Testis (tissue), 3 donors: ENCODE measurements around the gene DCP1A. TPM values are rescaled to one million over a fixed set of nuclear protein-coding genes. Genes with fewer than 3 reads are reported as not detected.

Experiments used
- DNase-seq: peaks from one replicate; pipeline ENCODE4 v3.0.0-alpha.2; 2019
- H3K27ac ChIP-seq, 2 donors: fragments of 200-600 bp; sonication (generic); one replicate each; pipeline ENCODE4 v1.5.1; 2019
- H3K27me3 ChIP-seq: fragments of 200-600 bp; sonication (generic); one replicate; pipeline ENCODE4 v1.5.1; 2019
- H3K36me3 ChIP-seq: fragments of 200-600 bp; sonication (generic); one replicate; pipeline ENCODE4 v1.5.1; 2017; ENCODE audit warnings: low read depth; ENCODE audit errors: missing control alignments
- H3K4me1 ChIP-seq: fragments of 200-600 bp; sonication (generic); one replicate; pipeline ENCODE4 v1.5.1; 2019
- H3K4me3 ChIP-seq, 2 donors: fragments of 200-600 bp; sonication (generic); one replicate each; pipeline ENCODE4 v1.5.1; 2017 to 2019
- H3K9me3 ChIP-seq: fragments of 200-600 bp; sonication (generic); one replicate; pipeline ENCODE4 v1.5.1; 2017
- CTCF ChIP-seq, 3 experiments: fragments of 450-650 bp in 2 of 3; fragments of 200-600 bp in 1 of 3; sonication (generic) in 1 of 3; IDR thresholded peaks; one replicate each; pipeline ENCODE4 v1.5.1; 2016 to 2019; ENCODE audit warnings: antibody characterized with exemption in 3 of 3, mild to moderate bottlenecking in 2 of 3, moderate library complexity in 1 of 3
- POLR2A ChIP-seq: fragments of 450-650 bp; IDR thresholded peaks from one replicate; pipeline ENCODE4 v1.6.1; 2017; ENCODE audit warnings: antibody characterized with exemption, mild to moderate bottlenecking, moderate library complexity
- WGBS, 2 donors: methylation state at CpG; one replicate each; pipeline ENCODE4 v1.1.5; 2018; 5-methylcytosine and 5-hydroxymethylcytosine counted together
- intact Hi-C: fragments of 100-400 bp; cut with DNase I; formaldehyde crosslinking; loops from one replicate; pipeline ENCODE4 v1.15.1; 2023; ENCODE audit warnings: low total_unique reads
- polyA plus RNA-seq: library from polyadenylated mRNA; stranded (reverse); fragments of 350-450 nt; fragmentation: Illumina TruSeq; extraction: RNeasy Lipid Tissue Mini Kit (QIAGEN cat#74804); gene quantifications from one replicate; pipeline ENCODE4 v1.2.3, GENCODE V29; 2014; ENCODE audit warnings: low read depth, low replicate concordance; ENCODE audit not compliant: insufficient read depth
- total RNA-seq, 2 donors: library from RNA; depleted of rRNA; stranded (reverse); fragments of >200 nt; gene quantifications; one replicate each; pipeline ENCODE4 v1.2.3, GENCODE V29; 2016

DCP1A gene
- total and polyA plus RNA-seq, 3 donors from 2014 or later, result 20.9 to 35.6 (median 31.3) TPM

DNA sequence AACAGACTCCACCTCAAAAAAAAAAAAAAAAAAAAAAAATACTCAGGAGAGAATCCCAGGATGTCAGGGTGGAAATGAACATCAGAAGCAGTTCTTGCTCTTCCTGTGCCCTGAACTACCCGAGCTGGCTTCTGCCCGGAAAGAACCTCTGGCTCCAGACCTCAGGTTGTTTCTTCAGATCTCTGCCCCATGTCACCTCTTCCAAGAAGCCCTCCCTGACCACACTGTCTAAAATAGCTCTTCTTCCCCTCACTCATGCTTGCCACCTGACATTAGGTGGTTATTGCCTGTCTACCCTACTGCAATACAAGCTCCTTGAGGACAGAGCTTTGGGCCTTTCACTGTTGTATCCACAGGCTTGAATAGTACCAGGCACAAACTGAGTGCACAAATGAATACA lies 99.7 kb downstream of the DCP1A start:
- Histone ChIP-seq H3K36me3 (no peaks in the 10 kb centered on the region), H3K4me1 (peaks cover 25% of the 10 kb centered on the region), H3K9me3 (no peaks in the 10 kb centered on the region), H3K4me3 (no peak overlapping the region), H3K27me3 (no peaks in the 10 kb centered on the region), H3K27ac (no peak overlapping the region)
- no peak for TF ChIP-seq CTCF (IDR thresholded peaks at IDR 0.05)
- TF ChIP-seq POLR2A, result no peak
- DNase-seq, result no peak
- intact Hi-C loops, result no loop called here
- 80 to 89% methylated on average over 2 of the region's 2 CpGs for WGBS, 2 donors

- Histone ChIP-seq H3K36me3 (no peaks in the 10 kb centered on the region), H3K4me1 (peaks cover 21% of the 10 kb centered on the region), H3K9me3 (no peaks in the 10 kb centered on the region), H3K27ac (no peak overlapping the region), H3K4me3 (no peak overlapping the region), H3K27me3 (no peaks in the 10 kb centered on the region)
- intact Hi-C loops, result no loop called here
- 67 to 79% methylated on average over 1 to 8 of the region's 8 CpGs for WGBS, 2 donors
- no peak for TF ChIP-seq CTCF (IDR thresholded peaks at IDR 0.05)
- TF ChIP-seq POLR2A, result no peak
- no peak for DNase-seq
Measured at GRCh38 chr3:53244271-53244670, 103.1 kb downstream of the DCP1A start.

GRCh38 chr3:53243785-53244184 lies 103.6 kb downstream of the DCP1A start:
- TF ChIP-seq CTCF (IDR thresholded peaks at IDR 0.05) (no peak), POLR2A (no peak)
- Histone ChIP-seq H3K4me3 (no peak overlapping the region), H3K4me1 (peaks cover 21% of the 10 kb centered on the region), H3K9me3 (no peaks in the 10 kb centered on the region), H3K27ac (no peak overlapping the region), H3K27me3 (no peaks in the 10 kb centered on the region), H3K36me3 (no peaks in the 10 kb centered on the region)
- DNase-seq, result no peak
- intact Hi-C loops, result no loop called here
- 72 to 84% methylated on average over 8 of the region's 8 CpGs for WGBS, 2 donors

DNA sequence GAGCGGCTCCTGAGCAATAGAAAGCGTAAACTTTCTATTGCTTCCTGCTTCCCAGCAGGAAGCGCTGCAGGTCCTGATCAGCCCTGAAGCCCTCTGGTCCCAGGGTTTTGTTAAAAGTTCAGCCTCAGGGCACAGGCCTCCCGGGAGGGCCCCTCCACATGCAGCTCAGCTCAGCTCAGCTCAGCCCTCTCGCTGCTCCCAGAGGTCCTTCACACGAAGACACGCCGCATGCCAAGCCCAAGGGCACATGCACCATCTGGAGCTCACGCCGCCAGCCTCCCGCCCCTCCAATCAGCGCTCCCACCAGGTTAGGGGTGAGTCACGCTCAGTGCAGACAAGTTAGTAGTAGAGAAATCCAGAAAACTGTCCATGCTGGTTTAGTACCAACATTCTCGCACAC lies 104.2 kb downstream of the DCP1A start:
- Histone ChIP-seq H3K27me3 (no peaks in the 10 kb centered on the region), H3K4me3 (no peak overlapping the region), H3K9me3 (no peaks in the 10 kb centered on the region), H3K4me1 (peaks cover 21% of the 10 kb centered on the region), H3K27ac (no peak overlapping the region), H3K36me3 (no peaks in the 10 kb centered on the region)
- DNase-seq, result peak; percentile 25
- TF ChIP-seq POLR2A (no peak), CTCF (IDR thresholded peaks at IDR 0.05) (no peak)
- 75 to 87% methylated on average over 14 of the region's 14 CpGs for WGBS, 2 donors
- intact Hi-C loops, result no loop called here

- no peak overlapping the region for H3K4me3 ChIP-seq
- TF ChIP-seq POLR2A (no peak), CTCF (IDR thresholded peaks at IDR 0.05) (no peak)
- H3K9me3 ChIP-seq, result no peaks in the 10 kb centered on the region
- H3K36me3 ChIP-seq, result no peaks in the 10 kb centered on the region
- 80 to 85% methylated on average over 1 to 4 of the region's 4 CpGs for WGBS, 2 donors
- DNase-seq, result no peak
- H3K27ac ChIP-seq, result no peak overlapping the region
- H3K4me1 ChIP-seq, result peaks cover 21% of the 10 kb centered on the region
- no peaks in the 10 kb centered on the region for H3K27me3 ChIP-seq
- intact Hi-C loops, result no loop called here
Measured at GRCh38 chr3:53242642-53243041, 104.7 kb downstream of the DCP1A start.
